ENCODE measurements around the gene RHOV.

DNA sequence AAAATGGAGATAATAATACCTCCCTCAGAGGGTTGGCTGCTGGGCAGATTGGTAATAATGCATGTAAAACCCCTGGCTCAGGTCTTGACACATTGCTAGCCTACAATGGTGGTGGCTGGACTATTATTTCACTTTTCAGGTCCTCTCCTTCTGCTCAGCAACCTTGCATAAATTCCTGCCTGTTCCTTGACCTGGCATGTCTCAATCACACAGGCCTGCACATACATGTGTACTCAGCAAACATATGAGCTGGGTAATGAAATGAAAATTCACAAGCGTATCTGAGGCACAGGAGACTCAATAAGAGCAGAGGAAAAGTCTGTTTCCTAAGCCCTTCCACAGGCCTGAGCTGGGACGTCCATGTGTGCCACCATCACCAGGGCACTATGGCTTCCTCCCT lies 37.7 kb upstream of the RHOV start:
- no peak for TF ChIP-seq POLR2A (IDR thresholded peaks at IDR 0.05; ENCODE audit: low read length)
- TF ChIP-seq GATA1 (IDR thresholded peaks at IDR 0.05; ENCODE audit: low read depth, low read length): no peak
